ENCODE data around the gene CCDC43. TPM values are rescaled to one million over a fixed set of nuclear protein-coding genes. Genes with fewer than 3 reads are reported as not detected.

CCDC43 gene
- total and polyA plus RNA-seq, 2 of the 13 experiments (the other 11 are each of a cell fraction or from before 2014, with no cell fraction given): 17.5 to 94.8 TPM

DNA sequence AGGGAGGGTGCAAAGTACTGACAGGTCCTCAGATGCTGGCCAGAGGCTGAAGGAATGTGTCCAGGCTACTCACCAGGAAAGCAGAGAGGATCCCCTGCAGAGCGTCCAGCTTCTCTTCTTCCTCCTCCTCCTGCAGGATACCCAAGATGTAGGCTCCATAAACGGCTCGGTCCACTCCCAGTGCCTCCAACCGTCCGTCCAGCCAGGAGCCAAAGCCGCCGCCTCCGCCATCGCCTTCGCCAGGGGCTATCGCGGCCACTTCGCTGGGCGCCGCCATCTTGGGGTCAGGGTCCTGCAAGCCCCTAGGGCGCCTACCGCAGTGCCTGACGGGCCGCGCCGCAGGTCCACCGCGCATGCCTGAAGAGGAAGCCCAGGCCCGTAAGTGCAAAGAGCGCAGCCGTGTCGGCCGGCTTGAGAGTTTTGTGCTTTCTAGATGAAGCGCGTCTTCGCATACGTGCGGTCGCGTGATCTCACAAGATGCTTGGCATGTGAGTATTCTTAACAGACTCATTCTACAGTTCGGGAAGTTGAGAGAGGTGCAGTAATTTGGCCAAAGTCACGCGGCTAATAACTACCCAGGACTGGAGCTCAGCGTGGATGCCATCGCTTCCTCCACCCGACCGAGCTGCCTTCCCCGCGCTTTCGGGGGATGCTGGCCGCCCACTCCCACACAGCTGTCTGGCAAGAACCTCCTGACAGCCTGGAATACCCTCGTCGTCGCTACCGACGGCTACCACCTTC is at the start of gene CCDC43 (continued):
- TF ChIP-seq SIN3A (IDR thresholded peaks at IDR 0.05; ENCODE audit: borderline replicate concordance, low read depth, low read length) (peak; percentile 68; the same call in 1 of the 2 replicates), RXRB (CRISPR knock-in tag; IDR thresholded peaks at IDR 0.05; ENCODE audit: borderline replicate concordance) (0 out of 2 replicates have a peak, but pooled peaks have one; percentile 53)

DNA sequence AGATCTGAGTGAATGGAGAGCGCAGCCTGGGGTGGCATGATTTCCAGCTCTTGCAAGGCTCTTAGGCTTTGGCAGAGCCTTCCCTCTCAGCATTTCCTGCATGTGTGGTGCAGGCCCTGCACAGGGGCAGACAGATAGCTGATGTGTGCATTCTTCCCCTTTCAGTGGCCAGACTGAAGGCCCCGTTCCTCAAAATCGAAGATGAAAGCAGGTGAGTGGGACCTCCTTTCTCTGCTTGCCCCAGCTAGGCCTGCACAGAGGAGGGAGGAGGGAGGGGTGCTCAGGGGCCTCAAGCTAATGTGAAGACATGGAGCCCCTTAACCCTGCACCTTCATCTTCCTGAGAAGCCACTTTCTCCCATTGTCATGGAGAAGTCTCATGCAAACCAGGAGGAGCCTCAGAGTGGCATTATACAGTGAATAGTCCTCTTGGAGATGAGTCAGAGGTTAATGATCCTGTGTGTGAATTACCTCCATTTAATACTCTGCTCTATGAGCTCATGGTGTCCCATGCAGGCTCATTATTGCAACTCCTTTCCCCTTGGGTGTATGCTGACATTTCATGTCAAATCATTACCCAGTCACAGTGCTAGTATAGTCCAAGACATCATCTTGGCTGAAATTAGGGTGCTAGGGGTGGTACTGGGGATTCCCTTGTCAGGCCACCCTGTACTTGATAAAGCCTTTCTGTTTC is 48.8 kb upstream of the CCDC43 start:
- Histone ChIP-seq H3K36me3 (replicated peaks in 1 of 2; ENCODE audit: control insufficient read depth in 1 of 2, insufficient read depth in 2 of 2, low read length in 2 of 2) (peaks cover 20 to 48% of the 10 kb centered on the region in 2 experiments), H3K9ac (ENCODE audit: insufficient read depth, low read depth, low read length) (no peak overlapping the region), H3K4me1 (ENCODE audit: insufficient read depth, low read length) (no peaks in the 10 kb centered on the region), H3K9me3 (ENCODE audit: low read length) (no peaks in the 10 kb centered on the region), H3K4me3 (replicated peaks in 1 of 3; ENCODE audit: insufficient read depth in 1 of 3, low read depth in 2 of 3, low read length in 3 of 3) (no peak overlapping the region), H3K27me3 (ENCODE audit: control insufficient read depth in 1 of 2, insufficient read depth in 2 of 2, low read length in 2 of 2) (no peaks in the 10 kb centered on the region), H2AFZ (ENCODE audit: low read length) (no peak overlapping the region), H3K79me2 (ENCODE audit: insufficient read depth, low read length) (no peaks in the 10 kb centered on the region), H3K4me2 (ENCODE audit: low read depth, low read length) (no peak overlapping the region), H4K20me1 (ENCODE audit: insufficient read depth, low read length) (no peaks in the 10 kb centered on the region), H3K27ac (ENCODE audit: extremely low read length, insufficient read depth, low read length) (no peak overlapping the region)
- 80% methylated on average over 3 of the region's 3 CpGs for WGBS (ENCODE audit: low lambda C conversion rate)
- BruUV-seq (replicated peaks): no TSS peak
- ATAC-seq (no peak), FAIRE-seq (no peak), DNase-seq (ENCODE audit: low spot score) (no peak)
- in situ Hi-C loops (cut with HindIII; ENCODE audit: extremely low pct_ligation_motif_present, low pct_unique_long_range_greater_than_20kb): no loop called here
- ChIA-PET CTCF (ENCODE audit: low intra/inter-chr PET ratio, low total read pairs) (no interaction called here), POLR2A (interaction anchor here (1.6 kb wide), 1 partner anchor 50 kb away, joined by 3 read pairs; no protein-coding TSS in a partner anchor)
- TF ChIP-seq BHLHE40 (IDR thresholded peaks at IDR 0.05; ENCODE audit: low read length) (no peak), HMGA1 (CRISPR knock-in tag; conservative IDR thresholded peaks at IDR 0.05) (no peak), TOE1 (CRISPR knock-in tag; IDR thresholded peaks at IDR 0.05) (no peak), RFX3 (CRISPR knock-in tag; IDR thresholded peaks at IDR 0.05) (no peak), ZNF879 (CRISPR knock-in tag; IDR thresholded peaks at IDR 0.05) (no peak), MLLT10 (CRISPR knock-in tag; IDR thresholded peaks at IDR 0.05) (no peak)
- TF ChIP-seq, protein P1, sequence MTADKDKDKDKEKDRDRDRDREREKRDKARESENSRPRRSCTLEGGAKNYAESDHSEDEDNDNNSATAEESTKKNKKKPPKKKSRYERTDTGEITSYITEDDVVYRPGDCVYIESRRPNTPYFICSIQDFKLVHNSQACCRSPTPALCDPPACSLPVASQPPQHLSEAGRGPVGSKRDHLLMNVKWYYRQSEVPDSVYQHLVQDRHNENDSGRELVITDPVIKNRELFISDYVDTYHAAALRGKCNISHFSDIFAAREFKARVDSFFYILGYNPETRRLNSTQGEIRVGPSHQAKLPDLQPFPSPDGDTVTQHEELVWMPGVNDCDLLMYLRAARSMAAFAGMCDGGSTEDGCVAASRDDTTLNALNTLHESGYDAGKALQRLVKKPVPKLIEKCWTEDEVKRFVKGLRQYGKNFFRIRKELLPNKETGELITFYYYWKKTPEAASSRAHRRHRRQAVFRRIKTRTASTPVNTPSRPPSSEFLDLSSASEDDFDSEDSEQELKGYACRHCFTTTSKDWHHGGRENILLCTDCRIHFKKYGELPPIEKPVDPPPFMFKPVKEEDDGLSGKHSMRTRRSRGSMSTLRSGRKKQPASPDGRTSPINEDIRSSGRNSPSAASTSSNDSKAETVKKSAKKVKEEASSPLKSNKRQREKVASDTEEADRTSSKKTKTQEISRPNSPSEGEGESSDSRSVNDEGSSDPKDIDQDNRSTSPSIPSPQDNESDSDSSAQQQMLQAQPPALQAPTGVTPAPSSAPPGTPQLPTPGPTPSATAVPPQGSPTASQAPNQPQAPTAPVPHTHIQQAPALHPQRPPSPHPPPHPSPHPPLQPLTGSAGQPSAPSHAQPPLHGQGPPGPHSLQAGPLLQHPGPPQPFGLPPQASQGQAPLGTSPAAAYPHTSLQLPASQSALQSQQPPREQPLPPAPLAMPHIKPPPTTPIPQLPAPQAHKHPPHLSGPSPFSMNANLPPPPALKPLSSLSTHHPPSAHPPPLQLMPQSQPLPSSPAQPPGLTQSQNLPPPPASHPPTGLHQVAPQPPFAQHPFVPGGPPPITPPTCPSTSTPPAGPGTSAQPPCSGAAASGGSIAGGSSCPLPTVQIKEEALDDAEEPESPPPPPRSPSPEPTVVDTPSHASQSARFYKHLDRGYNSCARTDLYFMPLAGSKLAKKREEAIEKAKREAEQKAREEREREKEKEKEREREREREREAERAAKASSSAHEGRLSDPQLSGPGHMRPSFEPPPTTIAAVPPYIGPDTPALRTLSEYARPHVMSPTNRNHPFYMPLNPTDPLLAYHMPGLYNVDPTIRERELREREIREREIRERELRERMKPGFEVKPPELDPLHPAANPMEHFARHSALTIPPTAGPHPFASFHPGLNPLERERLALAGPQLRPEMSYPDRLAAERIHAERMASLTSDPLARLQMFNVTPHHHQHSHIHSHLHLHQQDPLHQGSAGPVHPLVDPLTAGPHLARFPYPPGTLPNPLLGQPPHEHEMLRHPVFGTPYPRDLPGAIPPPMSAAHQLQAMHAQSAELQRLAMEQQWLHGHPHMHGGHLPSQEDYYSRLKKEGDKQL (CRISPR knock-in tag; IDR thresholded peaks at IDR 0.05; ENCODE audit: low read depth): no peak
- intact Hi-C loops (cut with micrococcal nuclease; ENCODE audit: unreplicated experiment): no loop called here
